NCI-H345 treated with DMSO at 0.1 percent for 48 hours (cell line): ENCODE data around the gene RERE.

Source experiments
- DNase-seq: peaks from one replicate; lab custom pipeline; 2025; ENCODE audit not compliant: unreplicated experiment; lab: John Stamatoyannopoulos, UW

RERE gene

DNA sequence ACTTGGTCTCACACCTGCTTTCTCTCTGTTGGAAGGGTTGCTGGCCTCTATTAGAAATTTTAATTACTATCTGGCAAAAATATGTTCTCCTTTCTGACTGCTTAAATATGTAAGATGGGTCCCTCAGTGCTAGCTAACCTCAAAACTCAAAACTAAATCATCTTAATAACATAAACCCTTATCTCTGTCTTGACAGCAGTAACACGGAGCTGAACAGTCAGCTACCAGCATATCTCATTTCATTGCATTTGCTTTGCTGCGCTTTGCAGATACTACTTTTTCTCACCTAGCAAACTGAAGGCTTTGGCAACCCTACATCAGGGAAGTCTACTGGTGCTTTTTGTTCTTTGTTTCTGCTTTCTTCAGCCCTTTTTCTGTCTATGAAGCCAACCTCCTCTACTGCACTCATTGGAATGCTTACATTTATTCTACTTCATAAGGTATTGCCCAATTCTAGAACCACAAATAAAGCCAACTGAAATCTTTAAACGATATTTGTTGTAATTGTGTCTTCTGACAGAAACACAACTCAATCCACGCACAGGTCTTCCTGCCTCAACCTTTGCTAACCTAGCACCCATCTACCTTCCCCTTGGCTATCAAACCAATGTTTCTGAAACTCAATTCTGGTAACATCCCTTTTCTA, 95.6 kb downstream of the RERE start:
- no peak for DNase-seq

DNA sequence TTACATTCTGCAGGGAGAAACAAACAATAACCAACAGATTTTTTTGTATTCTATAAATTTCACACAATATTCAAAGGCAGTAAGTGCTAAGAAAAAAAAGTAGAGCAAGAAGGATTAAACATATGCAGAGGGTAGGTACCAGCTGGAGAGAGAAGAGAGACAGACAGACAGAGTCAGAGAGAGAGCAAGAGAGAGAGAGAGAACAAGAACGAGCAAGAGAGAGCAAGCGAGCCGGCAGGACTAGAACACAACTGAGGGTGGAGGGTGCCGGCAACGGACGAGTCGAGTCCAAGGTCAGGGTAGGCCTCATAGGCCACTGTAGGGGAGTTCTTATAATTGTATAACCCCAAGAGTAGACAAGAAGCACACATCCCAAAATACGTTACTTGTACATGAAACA, 97.1 kb downstream of the RERE start:
- DNase-seq = no peak

GRCh38 chr1:8718850-8719361, 98.5 kb downstream of the RERE start:
- no peak for DNase-seq

DNA sequence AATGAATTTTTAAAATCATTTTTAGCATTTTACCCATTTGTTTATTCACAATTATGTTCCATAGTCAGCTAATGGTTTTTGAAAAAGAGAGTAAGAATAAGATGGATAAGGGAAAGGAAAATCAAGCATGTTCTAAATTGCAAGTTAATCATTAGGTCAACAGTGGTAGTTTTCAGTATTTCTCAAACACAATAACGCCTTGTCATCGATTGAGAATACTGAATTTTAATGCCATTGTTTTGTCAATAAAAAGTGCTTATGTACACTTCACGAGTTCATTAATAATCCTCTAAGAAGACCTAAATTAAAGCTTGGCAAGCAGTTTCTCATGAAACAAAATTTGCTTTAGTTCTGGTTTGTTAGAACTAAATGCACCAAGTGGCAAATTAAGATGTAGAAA, 100.3 kb downstream of the RERE start:
- DNase-seq = no peak

GRCh38 chr1:8716238-8716637, 101.2 kb downstream of the RERE start:
- no peak for DNase-seq

GRCh38 chr1:8714173-8714572, 103.3 kb downstream of the RERE start:
- DNase-seq = no peak

DNA sequence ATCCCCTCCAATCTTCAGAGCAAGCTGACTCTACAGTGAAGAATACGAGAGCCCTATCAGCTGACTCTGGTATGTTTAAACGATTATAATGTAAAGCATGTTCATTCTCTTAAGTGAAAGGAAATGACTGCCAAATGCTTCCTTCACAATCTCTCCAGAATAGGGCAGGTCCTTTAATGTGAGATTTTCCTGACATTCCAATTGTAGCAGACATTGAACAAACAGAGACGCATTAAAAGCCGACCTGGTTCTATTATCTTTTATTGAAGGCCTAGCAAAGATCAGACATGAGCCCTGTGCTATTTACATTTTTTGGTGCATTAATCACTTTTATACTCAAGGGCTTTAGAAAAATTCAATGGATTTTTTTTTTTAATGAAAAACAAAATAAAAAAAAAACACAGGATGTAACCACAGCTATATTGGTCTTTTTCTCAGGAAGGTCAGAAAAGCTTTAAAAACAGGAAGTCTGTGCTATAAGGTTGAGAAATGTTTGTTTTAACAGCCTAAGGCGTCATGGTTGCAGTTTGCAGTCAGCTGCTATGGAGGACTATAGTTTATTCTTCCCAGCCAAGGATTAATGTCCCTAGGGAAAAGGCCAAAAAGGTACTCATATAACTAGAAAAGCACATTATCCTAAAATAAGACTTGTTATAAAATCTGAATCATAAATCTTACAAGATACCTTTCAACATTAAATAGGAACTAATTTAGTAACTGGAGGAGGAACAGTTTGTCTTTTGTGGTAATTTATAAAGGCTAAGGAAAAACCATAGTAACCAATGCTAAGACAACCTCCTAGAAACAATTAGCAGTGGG, 104.8 kb downstream of the RERE start:
- DNase-seq = peak; percentile 89

- no peak for DNase-seq
Measured at GRCh38 chr1:8711873-8712412, 105.5 kb downstream of the RERE start.

DNA sequence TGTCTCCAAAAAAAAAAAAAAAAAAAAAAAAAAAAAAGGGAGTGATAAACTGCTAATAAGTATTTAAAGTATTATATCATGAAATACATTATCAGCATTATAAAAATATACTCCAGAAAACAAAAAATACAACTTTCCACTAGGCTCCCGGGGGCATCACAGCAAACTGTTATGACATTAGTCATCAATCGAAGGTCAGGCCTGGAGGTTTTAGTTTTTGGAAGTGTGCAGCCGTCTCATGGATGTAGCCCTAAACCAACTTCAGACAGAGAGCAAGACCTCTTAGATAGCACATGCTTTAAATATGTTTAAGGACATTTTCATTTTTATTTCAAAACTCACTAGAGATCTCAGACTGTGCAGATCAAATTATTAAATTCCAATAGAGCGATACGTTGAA, 106.3 kb downstream of the RERE start:
- DNase-seq = no peak

DNA sequence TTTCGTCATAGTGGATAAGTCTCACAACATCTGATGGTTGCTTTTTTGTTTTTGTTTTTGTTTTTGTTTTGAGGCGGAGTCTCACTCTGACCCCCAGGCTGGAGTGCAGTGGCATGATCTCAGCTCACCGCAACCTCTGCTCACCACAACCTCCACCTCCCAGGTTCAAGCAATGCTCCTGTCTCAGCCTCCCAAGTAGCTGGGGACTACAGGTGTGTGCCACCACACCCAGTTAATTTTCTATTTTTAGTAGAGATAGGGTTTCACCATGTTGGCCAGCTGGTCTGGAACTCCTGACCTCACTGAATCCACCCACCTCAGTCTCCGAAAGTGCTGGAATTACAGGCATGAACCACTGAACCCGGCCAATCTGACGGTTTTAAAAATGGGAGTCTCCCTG, 109.2 kb downstream of the RERE start:
- no peak for DNase-seq

- DNase-seq = peak; percentile 94
Measured at GRCh38 chr1:8706995-8707396, 110.4 kb downstream of the RERE start.

DNA sequence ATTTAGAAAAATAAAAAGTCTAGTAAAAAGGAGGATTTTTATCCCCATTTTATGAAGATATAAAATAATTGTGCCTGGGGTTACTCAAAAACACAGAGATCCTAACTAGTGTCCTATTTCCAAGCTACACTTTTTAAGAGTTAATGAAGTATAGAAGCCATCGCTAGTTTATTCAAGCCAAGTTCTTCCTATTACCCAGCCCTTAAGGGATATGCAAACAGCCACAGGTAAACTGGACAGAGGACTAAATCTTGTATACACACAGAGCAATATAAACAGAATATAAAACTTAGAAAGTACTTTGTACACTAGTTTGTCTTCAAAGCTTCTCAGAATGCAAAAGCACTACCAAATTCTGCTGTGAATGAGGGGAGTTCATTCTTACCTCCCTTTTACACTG, 111.1 kb downstream of the RERE start:
- no peak for DNase-seq

DNA sequence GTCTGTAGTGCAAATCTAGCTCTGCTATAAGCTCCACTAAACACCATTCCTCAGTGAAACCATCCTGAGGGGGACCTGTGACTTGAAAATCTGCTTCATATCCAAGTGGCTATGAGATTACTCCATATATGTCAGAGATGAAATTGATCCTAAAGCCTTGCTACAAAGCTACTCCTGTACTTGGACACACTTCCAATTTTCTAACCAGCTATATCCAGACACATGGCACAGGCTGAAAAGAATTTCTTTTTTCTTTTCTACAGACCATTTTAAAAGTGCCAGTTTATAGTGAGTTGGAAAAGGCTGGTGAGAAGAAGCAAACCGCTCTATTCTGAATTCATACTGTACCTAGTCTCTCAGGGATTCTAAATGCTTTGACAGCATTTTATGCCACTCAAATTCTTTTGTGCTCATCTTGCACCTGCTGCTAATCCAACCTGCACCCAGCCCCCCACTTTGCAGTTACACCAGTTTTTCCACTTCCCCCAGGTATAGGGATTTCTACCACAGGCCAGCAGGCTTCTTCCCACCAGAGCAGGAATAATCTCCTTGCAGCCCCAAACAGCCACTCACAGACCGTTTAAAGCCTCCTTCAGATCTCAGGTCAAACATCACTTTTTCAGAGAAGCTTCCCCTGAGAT, 112.5 kb downstream of the RERE start:
- DNase-seq = peak; percentile 87

DNA sequence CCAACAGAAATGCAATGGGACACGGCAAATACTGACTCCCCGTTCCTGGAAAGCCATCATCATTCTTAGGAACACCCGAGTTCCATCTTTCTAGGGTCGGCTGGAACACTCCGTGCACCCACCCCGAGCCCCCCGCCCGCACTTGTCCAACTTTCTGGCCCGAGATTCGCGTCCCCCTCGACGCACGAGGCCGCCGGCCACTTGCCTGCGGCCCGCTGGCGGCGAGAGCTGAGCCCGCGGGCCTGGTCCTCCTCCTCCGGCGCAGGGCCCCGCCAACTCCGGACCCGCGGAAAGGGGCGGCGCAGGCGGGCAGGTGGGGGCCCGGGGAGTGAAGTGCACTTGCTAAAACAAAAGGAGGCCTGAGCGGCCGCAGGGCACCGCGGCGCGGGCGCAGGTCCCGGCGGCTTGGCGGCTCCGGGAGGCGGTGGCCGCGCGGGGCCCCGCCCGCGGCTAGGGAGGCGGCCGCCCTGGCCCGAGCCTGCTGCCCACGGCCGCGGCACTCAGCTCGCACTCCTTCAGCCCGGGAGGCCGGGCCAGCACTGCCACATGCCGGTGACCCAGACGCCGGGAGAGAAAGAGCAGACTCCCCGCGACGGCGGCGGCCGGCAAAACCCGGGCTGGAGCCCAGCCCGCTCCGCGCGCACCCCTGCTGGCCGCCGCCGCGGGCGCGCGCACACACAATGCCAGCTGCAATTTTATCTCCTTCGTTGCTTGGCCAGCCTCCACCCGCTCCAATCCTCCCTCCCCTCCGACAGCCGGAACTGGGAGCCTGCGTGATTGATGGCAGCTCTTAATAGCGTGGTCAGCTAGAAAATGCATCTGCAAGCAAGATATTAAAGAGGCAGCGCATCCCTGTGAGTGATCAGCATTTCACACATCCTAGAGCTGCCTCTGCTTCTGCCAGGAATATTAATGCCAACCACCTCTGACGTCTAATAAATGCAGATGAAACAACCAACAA, 114.3 kb downstream of the RERE start:
- peak; percentile 91 for DNase-seq

DNA sequence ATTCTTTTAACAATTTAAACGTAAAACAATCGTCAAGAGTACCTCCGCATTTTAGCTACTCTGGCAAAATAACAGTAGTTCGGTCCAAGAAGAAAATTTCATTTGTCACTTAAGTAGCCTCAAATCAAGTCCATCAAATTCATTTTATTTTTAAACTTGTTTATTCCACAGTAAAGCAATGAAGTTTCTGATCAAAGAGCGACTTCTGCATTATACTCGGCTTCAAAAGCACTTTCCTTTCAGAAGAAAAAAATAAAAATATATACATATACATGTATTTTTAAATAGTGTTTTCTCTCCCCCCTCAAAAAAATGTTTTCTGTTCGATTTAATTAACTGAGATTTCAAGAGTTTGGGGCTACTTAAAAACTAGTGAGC, 115.0 kb downstream of the RERE start:
- no peak for DNase-seq

DNA sequence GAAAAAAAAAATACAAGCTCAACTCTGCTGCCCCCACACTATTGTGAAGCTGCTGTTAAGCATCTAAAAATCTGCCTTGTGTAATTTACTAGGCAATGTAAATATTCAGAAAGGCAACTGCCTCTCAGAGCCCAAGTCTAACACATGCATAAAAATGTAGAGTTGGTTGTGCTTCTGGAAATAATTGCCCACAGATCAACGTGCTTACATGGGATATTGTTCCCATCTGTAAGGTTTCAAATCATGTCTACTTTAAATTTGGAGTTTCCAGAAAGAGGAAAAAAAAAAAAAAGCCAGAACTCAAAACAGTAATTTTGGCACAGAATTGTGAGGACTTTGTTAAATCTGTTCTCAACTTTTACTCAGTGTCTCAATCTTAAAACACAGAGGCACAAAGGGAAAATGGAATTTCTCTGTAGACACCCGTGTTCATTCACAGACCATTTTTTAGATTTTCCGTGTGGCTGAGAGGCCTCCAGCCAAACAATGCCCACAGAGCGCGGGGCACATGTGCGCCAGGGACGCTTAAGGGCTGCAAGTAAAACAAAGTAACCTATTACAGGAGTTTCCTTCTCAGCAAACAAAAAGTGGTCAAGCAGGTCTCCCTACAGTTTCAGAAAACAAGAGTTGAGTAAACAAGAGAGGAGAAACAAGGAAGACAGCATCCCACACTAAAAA, 115.5 kb downstream of the RERE start:
- DNase-seq = peak; percentile 70

- no peak for DNase-seq
Measured at GRCh38 chr1:8699679-8700078, 117.8 kb downstream of the RERE start.

DNA sequence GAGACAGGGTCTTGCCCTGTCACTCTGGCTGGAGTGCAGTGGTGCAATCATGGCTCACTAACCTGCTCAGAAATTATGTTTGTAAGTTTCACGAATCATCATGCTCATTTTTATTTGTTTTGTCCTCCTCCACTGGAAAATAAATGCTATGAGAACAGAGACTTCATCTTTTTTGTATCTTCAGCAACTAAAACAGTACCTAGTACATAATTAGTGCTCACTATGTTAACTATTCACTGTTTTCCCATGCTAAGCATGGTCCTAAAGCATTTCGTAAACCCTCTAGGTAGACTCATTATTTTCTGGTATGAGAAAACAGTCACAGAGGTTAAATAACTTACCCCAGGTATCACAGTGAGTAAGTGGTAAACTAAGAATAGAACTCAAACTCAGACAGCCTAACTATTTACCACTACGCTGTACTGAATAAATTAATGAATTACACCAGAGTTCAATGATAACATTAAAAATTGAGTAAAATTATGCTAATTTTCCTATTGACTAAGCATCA, 118.4 kb downstream of the RERE start:
- no peak for DNase-seq

- no peak for DNase-seq
Measured at GRCh38 chr1:8698012-8698630, 119.3 kb downstream of the RERE start.
